ENCODE results near the gene ACVR1B. TPM values are rescaled to one million over a fixed set of nuclear protein-coding genes. Genes with fewer than 3 reads are reported as not detected.
A peak's percentile ranks its signal among the peaks of the same experiment; 100 is the strongest.

ACVR1B gene
- total RNA-seq, 2 experiments from 2014 or later = 8.7 to 9.1 TPM

GRCh38 chr12:52035926-52036325 lies 84.4 kb downstream of the ACVR1B start:
- H3K36me3 Mint-ChIP-seq (ENCODE audit: low read depth) = peaks cover 2% of the 10 kb centered on the region
- CTCF ChIA-PET = interaction anchor here (0.7 to 12.3 kb wide), 3 partner anchors 10 to 105 kb away, joined by 3 to 94 read pairs (median 7); no protein-coding TSS in a partner anchor
- H3K27ac Mint-ChIP-seq = no peak overlapping the region
- no peaks in the 10 kb centered on the region for H3K9me3 Mint-ChIP-seq
- DNase-seq = no peak
- intact Hi-C loops (cut with micrococcal nuclease) = loop anchor here (1.0 kb wide), 1 partner anchor 33 kb away; the partner anchor contains the start of gene ATG101
- H3K27me3 Mint-ChIP-seq (ENCODE audit: low read depth) = no peaks in the 10 kb centered on the region
- peak overlapping the region; percentile 52 for H3K4me3 Mint-ChIP-seq
- peaks cover 65% of the 10 kb centered on the region for H3K4me1 Mint-ChIP-seq (ENCODE audit: low read depth)

GRCh38 chr12:52036587-52037171 lies 85.2 kb downstream of the ACVR1B start:
- DNase-seq = peak; percentile 76
- H3K27ac Mint-ChIP-seq = peak overlapping the region; percentile 19
- no peaks in the 10 kb centered on the region for H3K27me3 Mint-ChIP-seq (ENCODE audit: low read depth)
- peaks cover 2% of the 10 kb centered on the region for H3K36me3 Mint-ChIP-seq (ENCODE audit: low read depth)
- H3K4me3 Mint-ChIP-seq = peak overlapping the region; percentile 52
- H3K4me1 Mint-ChIP-seq (ENCODE audit: low read depth) = peaks cover 70% of the 10 kb centered on the region
- intact Hi-C loops (cut with micrococcal nuclease) = loop anchor here (1.0 kb wide), 2 partner anchors 15 to 33 kb away; partner anchors contain the start of genes ATG101 and NR4A1
- CTCF ChIA-PET = interaction anchor here (1.5 to 12.3 kb wide), 3 partner anchors 11 to 16 kb away, joined by 3 to 94 read pairs (median 7); no protein-coding TSS in a partner anchor
- H3K9me3 Mint-ChIP-seq = no peaks in the 10 kb centered on the region

GRCh38 chr12:52037248-52037861 lies 85.9 kb downstream of the ACVR1B start:
- H3K4me3 Mint-ChIP-seq = peak overlapping the region; percentile 70
- peaks cover 4% of the 10 kb centered on the region for H3K36me3 Mint-ChIP-seq (ENCODE audit: low read depth)
- no peak for DNase-seq
- no peaks in the 10 kb centered on the region for H3K9me3 Mint-ChIP-seq
- H3K27ac Mint-ChIP-seq = peak overlapping the region; percentile 16
- peaks cover 76% of the 10 kb centered on the region for H3K4me1 Mint-ChIP-seq (ENCODE audit: low read depth)
- H3K27me3 Mint-ChIP-seq (ENCODE audit: low read depth) = no peaks in the 10 kb centered on the region
- intact Hi-C loops (cut with micrococcal nuclease) = loop anchor here (1.0 kb wide), 1 partner anchor 14 kb away; the partner anchor contains the start of gene NR4A1
- CTCF ChIA-PET = interaction anchor here (1.5 to 12.3 kb wide), 2 partner anchors 11 to 16 kb away, joined by 3 to 94 read pairs; no protein-coding TSS in a partner anchor

DNA sequence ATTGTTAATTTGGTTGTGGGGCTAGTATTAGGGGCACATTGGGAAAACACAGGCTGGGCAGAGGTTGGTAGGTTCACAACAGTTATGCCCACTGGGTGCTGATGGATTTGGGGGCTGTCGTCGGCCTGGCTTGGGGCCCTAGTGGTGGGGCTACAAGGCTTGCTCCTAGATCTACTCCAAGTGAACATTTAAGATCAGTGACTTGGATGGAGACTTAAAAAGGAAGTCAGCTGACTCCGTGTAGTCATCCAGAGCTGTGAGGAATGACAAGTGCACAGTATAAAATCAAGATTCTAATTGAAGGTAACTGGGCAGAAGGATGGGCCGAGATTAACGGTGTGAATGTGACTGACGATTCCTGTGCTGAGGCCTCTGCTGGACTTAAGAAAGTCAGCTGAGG lies 86.9 kb downstream of the ACVR1B start:
- peaks cover 75% of the 10 kb centered on the region for H3K4me1 Mint-ChIP-seq (ENCODE audit: low read depth)
- no peak for DNase-seq
- peak overlapping the region; percentile 70 for H3K4me3 Mint-ChIP-seq
- peak overlapping the region; percentile 9 for H3K27ac Mint-ChIP-seq
- peaks cover 4% of the 10 kb centered on the region for H3K36me3 Mint-ChIP-seq (ENCODE audit: low read depth)
- no peaks in the 10 kb centered on the region for H3K27me3 Mint-ChIP-seq (ENCODE audit: low read depth)
- CTCF ChIA-PET = interaction anchor here (0.8 to 12.3 kb wide), 6 partner anchors 8 to 83 kb away, joined by 3 to 94 read pairs (median 4); partner anchors contain the start of genes ATG101 and NR4A1
- H3K9me3 Mint-ChIP-seq = no peaks in the 10 kb centered on the region
- intact Hi-C loops (cut with micrococcal nuclease) = no loop called here

GRCh38 chr12:52041035-52041434 lies 89.5 kb downstream of the ACVR1B start:
- no peaks in the 10 kb centered on the region for H3K9me3 Mint-ChIP-seq
- CTCF ChIA-PET = interaction anchor here (1.0 to 12.3 kb wide), 4 partner anchors 15 to 42 kb away, joined by 3 to 94 read pairs (median 4); no protein-coding TSS in a partner anchor
- no peak overlapping the region for H3K27ac Mint-ChIP-seq
- peaks cover 64% of the 10 kb centered on the region for H3K4me1 Mint-ChIP-seq (ENCODE audit: low read depth)
- peaks cover 4% of the 10 kb centered on the region for H3K36me3 Mint-ChIP-seq (ENCODE audit: low read depth)
- intact Hi-C loops (cut with micrococcal nuclease) = no loop called here
- H3K4me3 Mint-ChIP-seq = no peak overlapping the region
- no peaks in the 10 kb centered on the region for H3K27me3 Mint-ChIP-seq (ENCODE audit: low read depth)
- DNase-seq = no peak

DNA sequence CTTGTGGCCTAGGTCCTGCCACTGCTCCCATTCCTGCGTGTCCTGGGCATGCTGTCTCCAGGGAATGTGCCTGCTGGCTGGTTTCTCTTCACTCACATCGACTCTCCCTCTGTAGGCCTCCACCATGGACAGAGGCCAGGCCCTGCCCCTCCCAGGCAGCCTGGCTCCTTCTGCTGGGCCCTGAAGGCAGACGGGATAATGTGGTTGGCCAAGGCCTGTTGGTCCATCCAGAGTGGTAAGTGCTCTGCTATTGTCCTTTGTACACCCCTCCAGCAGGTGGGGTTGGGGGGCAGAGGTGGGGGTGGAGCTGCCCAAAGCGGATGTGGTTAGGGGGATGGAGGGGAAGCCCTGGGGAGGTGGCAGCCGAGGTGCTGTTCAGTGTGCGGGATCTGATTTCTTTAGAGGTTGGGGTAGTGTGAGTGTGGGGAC lies 90.2 kb downstream of the ACVR1B start:
- Mint-ChIP-seq H3K4me1 (ENCODE audit: low read depth) (peaks cover 63% of the 10 kb centered on the region), H3K9me3 (no peaks in the 10 kb centered on the region), H3K4me3 (peak overlapping the region; percentile 41), H3K27ac (peak overlapping the region; percentile 78), H3K27me3 (ENCODE audit: low read depth) (no peaks in the 10 kb centered on the region), H3K36me3 (ENCODE audit: low read depth) (peaks cover 4% of the 10 kb centered on the region)
- intact Hi-C loops (cut with micrococcal nuclease) = no loop called here
- CTCF ChIA-PET = interaction anchor here (1.0 to 12.3 kb wide), 2 partner anchors 16 to 32 kb away, joined by 3 to 94 read pairs; no protein-coding TSS in a partner anchor
- DNase-seq = peak; percentile 69

GRCh38 chr12:52042706-52043385 lies 91.3 kb downstream of the ACVR1B start:
- Mint-ChIP-seq H3K36me3 (ENCODE audit: low read depth) (peaks cover 4% of the 10 kb centered on the region), H3K9me3 (no peaks in the 10 kb centered on the region), H3K27me3 (ENCODE audit: low read depth) (no peaks in the 10 kb centered on the region), H3K27ac (no peak overlapping the region), H3K4me3 (no peak overlapping the region), H3K4me1 (ENCODE audit: low read depth) (peaks cover 61% of the 10 kb centered on the region)
- intact Hi-C loops (cut with micrococcal nuclease) = no loop called here
- DNase-seq = no peak
- CTCF ChIA-PET = interaction anchor here (12.3 kb wide), 1 partner anchor 17 kb away, joined by 94 read pairs; no protein-coding TSS in a partner anchor

GRCh38 chr12:52043386-52044212 lies 92.1 kb downstream of the ACVR1B start:
- intact Hi-C loops (cut with micrococcal nuclease) = no loop called here
- H3K27ac Mint-ChIP-seq = no peak overlapping the region
- H3K27me3 Mint-ChIP-seq (ENCODE audit: low read depth) = no peaks in the 10 kb centered on the region
- CTCF ChIA-PET = interaction anchor here (12.3 kb wide), 1 partner anchor 18 kb away, joined by 94 read pairs; no protein-coding TSS in a partner anchor
- DNase-seq = no peak
- H3K4me3 Mint-ChIP-seq = no peak overlapping the region
- no peaks in the 10 kb centered on the region for H3K9me3 Mint-ChIP-seq
- peaks cover 56% of the 10 kb centered on the region for H3K4me1 Mint-ChIP-seq (ENCODE audit: low read depth)
- H3K36me3 Mint-ChIP-seq (ENCODE audit: low read depth) = peaks cover 2% of the 10 kb centered on the region

DNA sequence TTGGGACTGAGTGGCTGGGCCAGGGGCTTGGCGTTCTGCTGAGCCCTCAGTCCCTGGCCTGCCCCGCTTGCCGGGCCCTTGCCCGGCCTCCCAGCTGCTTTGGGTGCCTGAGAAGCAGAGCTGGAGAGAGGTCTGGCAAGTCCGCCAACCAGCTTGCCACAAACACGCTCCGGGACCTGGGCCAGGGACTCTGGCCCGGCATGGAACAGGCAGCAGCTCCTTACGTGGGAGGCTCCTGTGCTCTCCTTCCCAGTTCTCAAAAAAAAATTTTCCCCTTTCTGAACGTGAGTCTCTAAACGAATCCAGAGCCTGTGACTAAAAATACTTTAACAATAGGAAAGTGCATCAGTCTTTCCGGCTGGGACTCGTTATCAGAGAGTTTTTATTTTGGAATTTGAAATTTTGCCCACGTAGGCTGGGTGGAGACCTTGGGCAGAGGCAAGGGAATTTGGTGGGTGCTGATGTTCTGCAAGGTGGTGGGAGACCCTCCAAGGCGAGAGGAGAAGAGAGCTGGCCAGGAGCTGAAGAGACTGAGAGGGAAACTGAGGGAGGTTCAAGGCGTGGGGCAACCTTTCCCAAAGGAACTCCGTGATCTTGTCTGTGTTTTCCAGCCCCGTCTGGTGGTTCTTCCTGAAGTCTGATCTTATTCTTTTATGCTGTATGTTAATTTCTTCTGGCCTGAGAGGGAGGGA lies 92.9 kb downstream of the ACVR1B start:
- no peak for DNase-seq
- Mint-ChIP-seq H3K4me1 (ENCODE audit: low read depth) (peaks cover 51% of the 10 kb centered on the region), H3K27me3 (ENCODE audit: low read depth) (no peaks in the 10 kb centered on the region), H3K36me3 (ENCODE audit: low read depth) (peaks cover 2% of the 10 kb centered on the region), H3K4me3 (no peak overlapping the region), H3K9me3 (no peaks in the 10 kb centered on the region), H3K27ac (no peak overlapping the region)
- intact Hi-C loops (cut with micrococcal nuclease) = no loop called here
- CTCF ChIA-PET = interaction anchor here (12.3 kb wide), 1 partner anchor 18 kb away, joined by 94 read pairs; no protein-coding TSS in a partner anchor

DNA sequence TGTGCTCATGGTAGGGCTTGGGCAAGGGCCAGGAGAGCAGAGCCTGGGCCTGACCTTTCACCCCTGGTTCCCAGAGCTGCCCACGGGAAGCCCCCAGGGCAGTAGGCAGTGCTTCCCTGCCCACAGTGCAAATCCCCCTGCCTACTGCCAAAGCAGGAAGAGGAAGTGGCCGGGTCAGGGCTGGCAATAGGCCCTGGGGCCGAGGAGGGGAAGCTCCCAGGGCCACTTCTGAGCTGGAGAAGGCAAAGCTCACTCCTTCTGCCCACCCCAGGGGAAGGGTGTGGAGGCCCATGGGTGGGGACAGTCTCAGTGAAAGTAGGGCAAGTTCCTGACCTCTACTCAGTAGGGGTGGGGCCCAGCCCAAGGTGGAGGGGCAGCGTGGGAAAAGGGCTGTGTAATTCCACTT lies 94.3 kb downstream of the ACVR1B start:
- intact Hi-C loops (cut with micrococcal nuclease) = no loop called here
- Mint-ChIP-seq H3K4me3 (no peak overlapping the region), H3K9me3 (no peaks in the 10 kb centered on the region), H3K4me1 (ENCODE audit: low read depth) (peaks cover 50% of the 10 kb centered on the region), H3K27me3 (ENCODE audit: low read depth) (no peaks in the 10 kb centered on the region), H3K36me3 (ENCODE audit: low read depth) (peaks cover 2% of the 10 kb centered on the region), H3K27ac (no peak overlapping the region)
- DNase-seq = no peak
- CTCF ChIA-PET = interaction anchor here (1.0 to 12.3 kb wide), 2 partner anchors 20 to 37 kb away, joined by 3 to 94 read pairs; no protein-coding TSS in a partner anchor
